IPS-NIHi11 (cell line): ENCODE measurements around the gene EFHC1.

Experiments
- DNase-seq: peaks from one replicate; pipeline ENCODE4 v3.0.0; 2012; ENCODE audit warnings: mixed read lengths, low spot score

Gene EFHC1

DNA sequence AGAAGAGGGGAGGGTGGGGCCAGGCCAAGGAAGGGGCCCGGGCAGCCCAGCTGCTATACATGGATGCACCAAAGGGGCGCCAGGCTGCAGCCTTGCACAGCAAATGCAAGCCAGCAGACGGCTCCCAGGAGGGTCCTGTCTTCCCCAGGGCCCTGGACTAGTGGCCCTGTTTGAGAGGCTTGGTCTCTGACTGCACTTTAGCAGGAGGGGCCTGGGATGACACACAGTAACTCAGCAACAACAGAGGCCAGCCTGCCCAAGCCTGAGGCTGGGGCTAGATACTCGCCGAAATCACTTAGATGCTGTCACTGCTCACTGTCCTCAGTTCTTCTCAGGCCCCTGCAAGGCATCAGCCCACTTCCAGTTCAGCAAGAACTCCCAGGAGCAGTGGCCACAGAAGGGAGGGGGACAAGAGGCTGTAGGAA is 83.2 kb downstream of the EFHC1 start:
- peak; percentile 54 for DNase-seq

DNA sequence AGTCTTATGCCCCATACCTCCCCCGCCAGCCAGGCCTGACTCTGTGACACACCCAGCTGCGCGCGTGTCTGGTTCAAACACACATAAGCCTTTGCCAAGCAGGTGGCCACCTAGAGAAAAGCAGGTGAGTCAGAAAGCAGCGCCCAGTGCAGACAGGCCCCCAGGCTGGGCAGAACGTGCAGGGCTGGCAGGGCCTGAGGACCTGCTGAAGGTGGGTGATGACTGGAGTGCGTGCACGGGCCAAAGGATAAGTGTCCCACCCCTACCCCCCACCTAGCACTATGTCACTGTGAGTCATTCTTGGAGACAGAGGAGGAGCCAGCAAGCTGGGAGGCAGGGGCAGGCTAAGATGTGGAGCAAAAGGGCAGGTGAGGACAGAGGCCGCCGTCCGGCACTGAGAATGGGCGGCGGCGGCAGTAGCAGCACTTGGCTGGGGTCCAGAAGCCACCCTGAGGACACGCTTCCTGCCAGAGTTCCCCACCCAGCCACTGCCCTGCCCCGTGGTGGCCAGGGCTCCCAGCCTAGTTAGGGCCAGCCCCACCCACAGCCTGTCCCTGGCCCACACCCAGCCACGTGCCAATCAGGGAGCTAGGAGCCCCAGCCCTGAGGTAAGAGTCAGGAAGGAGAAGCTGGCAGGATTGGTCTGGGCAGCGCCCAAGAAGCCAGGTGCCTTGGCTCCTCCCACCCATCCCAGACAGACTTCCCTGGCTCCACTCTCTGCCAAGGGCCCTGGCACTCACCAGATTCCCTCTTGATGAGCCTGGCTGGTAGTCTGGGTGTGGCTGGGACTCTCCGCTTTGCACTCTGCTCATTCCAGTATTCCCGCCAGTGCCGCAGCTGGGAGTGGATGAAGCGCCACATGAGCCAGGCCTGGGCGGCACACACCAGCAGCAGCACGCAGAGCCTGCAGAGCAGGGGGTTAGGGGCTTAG is 84.0 kb downstream of the EFHC1 start:
- DNase-seq, result peak; percentile 71

DNA sequence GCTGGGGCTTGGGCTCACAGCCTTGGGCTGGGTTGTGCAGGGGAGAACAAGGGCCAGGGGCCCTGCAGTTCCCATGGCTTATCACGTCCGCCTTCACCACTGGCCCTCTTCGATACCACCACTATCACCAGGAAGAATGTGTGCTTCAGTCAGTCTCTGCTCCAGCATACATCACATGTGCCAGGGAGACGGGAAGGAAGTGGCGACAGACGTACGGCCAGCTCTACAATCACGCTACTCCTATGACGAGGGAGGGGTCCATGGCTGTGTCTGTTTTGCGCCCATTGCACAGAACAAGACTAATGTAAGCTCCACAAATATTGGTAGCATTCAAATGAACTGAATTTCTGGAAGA is 84.6 kb downstream of the EFHC1 start:
- no peak for DNase-seq

DNA sequence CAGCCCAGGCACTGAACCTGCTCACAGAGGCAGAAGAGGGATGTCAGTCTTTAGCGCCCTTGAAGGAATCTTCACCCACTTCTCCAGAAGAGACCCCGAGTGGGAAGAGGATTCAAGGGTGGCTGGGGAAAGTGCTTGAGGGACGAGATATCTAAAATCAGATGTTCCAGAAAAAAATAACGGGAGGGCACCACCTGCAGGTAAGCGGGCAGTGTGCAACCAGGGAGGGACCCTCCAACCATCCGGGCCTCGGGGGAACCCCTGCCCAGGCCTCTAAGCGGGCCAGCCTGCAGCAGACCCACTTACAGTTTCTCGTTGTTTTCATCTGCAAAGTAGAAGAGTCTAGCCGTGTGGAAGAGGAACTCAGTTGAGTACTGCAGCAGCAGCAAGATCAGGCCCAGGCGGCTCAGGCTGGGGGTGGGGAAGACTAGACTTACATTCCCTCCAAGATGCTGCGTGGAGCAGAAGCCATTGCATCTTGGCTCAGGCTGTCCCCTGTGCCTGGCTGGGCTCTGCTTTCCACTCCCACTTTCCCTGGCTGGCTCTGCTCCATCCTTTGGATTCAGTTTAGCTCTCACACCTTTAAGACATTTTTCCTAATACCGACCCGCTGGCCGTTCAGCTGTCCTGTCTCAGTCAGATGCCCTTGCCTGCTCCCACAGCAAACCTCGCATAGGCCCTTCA is 85.7 kb downstream of the EFHC1 start:
- DNase-seq, result peak; percentile 27

DNA sequence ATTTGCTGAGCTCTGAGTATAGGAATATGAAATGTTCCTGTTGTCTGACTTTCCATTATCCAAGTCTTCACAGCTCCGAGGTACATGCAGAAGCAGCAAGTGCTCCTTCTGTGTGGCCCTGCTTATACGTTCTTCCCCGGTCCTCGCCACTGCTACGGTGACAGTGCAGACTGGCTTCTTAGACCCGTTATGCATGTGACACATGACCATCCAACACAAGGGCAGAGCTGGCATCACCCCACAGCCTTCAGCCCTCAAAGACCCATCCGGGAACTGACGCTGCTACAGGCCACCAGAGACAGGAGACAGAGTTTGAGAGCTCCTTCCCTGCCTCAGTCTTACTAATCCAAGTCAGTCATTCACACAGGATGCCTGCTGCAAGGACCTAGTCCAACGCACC is 86.3 kb downstream of the EFHC1 start:
- DNase-seq, result no peak

DNA sequence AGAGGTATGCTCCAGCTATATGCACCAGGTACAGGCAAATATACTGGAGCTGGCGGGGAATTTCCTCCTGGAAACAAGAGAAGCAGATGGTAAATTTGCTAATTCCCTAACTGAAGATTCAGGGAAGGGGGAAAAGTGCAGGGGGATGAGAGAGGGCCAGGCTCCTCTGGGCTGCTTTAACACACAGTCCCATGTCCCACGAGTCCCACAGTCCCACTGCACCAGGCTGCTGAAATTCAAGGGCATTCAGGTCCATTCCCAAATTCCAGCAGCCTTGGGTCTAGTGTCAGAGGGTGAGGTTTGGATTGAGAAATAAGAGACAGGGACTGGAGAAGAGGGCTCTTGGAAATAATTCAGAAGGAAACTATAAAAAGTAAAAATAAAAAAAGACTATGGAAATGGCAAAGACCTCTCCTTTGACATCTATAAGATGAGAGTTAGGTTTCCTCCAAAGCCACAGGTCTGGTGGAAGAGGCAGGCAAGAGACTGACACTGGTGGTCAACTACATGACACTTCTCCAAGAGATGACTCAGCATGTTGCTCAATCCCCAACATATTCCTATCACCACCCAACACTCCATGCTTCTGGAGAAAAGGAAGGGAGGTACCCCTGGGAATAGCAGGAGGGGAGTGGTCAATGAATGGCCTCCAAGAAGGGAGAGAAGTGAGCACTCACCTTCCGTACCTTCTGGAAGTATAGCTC is 87.6 kb downstream of the EFHC1 start:
- DNase-seq, result no peak

DNA sequence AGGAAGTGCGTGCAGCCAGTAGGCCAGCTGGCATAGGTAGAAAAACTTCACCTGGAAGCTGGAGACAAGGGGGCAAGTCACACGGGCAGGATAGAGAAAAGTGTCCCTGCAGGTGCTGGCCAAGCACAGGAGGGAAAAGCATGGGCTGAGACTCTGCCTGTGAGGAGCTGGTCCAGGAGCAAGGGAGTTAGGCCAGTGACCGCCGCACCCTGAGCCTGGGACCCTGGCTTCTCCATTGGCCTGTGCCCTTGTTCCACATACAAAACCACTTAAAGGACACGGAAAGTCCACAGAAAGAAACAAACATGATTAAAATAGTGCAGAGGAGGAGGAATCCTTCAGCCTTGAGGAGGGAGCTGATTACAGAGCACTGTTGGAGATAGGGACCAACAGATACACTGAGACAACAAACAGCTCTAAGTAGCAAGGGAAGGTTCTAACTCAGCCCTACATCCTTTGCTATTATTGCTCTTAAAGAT is 88.2 kb downstream of the EFHC1 start:
- no peak for DNase-seq

DNA sequence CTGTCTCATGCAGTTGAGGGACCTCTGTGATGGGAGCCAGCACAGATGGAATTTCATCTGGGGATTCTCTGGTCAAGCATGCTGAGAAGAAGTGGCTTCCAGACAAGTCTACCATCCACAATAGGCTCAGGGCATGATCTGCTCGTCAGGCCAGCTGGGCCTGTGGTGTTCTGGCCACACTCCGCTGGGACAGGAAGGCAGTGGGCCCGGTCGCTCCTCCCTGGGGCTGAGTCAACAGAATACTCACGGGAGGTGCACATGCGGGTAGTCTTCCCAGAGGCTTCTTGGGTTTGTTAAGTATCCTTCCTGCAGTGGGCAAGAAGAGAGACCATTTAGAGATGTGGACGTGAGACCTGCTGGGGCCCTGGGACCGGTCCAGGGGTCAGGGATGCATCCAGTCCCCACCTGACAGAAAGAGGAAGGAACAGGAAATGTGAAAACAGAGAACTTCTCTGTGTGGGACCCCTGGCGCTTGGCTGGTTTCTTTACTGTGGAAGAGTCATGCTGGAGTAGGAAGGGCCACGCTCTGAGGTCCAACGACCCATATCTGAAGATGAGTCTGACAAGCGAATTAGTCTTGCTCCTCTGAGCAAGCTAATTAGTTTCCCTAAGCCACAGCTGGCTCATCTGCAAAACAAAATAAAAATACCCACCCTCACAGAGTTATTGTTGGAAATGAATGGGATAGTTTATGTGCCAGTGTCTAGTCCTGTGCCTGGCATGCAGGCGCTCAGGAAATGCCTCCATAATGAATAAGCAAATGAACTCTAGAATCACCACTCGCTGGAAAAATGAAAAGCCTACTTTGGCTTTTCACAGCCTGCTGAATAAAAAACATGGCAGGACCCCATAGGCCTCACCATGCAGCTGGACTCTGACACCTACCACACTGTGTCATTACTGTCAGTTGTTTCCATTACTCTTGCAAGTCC is 89.4 kb downstream of the EFHC1 start:
- no peak for DNase-seq

DNA sequence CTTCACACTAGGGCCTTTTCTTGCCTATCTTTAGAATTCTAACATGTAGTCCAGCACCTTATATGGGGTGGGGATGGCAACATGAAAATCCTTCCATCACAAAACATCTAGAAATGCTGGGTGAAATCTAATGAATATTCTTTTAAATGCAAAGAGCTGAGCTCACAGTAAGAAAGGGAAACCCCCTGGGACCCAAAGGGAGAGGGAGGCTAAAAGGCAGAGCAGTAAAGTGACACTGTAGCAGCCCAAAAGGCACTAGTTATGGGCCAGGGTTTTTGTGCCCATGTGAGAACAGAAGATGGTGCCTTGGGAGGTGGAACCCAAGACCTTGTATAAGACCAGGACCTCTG is 90.0 kb downstream of the EFHC1 start:
- DNase-seq, result no peak

DNA sequence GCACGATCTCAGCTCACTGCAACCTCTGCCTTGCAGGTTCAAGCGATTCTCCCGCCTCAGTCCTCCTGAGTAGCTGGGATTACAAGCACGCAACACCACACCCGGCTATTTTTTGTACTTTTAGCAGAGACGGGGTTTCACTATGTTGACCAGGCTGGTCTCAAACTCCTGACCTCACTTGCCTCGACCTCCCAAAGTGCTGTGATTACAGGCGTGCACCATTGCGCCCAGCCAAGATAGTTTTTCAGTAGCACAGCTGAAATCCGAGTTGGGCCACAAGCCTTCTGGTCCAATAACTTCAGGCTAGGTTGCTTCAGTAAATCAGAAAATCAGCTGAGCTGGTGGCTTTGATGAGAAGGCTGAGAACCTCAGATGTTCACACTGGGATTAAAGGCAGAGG is 91.0 kb downstream of the EFHC1 start:
- no peak for DNase-seq

DNA sequence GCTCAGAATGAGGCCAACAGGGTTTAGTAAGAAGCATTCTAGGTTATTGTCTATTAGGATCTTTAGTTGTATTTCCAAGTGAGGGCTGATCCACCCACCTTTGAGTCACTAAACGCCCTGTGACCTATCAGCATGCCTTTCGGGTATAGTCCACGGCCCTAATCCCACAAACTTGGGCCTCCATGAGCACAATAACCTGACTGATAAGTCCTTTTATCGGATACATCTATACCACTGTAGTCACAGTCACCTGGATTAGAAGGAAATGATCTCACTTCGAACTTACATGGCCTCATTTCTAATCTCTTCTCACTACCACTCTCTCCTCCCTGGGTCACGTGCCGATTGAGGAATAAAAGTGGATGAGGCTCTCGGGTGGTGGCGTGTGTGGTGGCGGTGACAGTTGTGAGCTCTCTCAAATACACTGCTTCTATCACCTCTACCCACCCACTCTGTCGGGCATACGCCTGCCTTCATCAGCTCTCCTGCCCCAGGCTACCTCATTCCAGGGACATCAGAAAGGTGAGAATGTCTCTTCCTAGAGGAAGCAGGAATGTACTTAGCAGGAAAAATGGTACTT is 91.5 kb downstream of the EFHC1 start:
- no peak for DNase-seq

DNA sequence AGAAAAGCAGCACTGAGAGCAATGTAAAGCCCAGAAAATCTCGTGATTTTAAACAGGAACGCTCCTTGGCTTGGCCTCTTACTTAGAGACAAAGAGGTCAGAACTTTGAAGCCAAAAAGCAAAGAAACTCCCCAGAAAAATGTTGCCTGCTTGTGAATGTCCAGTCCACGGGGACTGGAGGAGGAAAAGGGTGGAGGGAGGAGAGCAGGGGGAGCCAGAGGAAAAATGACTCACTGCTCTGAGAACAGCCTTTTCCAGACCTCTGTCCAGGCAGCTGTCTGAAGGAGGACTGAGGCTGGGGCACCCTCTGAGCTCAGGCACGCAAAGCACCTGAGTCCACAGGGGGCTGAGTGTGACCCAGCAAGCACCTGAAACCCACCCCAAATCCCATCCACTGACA is 92.1 kb downstream of the EFHC1 start:
- no peak for DNase-seq

DNA sequence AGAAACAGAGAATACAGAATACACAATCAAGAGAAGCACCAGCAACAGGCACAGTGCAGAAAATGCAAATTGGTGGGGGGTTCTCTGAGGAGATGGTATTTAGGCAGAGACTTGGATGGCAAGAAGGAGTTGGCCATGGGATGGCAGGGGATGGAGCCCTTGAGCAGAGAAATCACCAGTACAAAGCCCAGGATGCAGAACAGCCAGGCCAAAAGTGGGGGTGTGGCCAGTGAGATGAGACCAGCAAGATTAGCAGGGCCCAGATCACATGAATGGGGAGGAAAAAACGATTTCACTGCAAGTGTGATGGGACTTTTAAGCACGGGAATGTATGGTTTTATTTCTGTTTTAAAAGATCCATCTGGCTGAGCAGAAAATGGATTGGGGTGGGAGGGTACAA is 93.3 kb downstream of the EFHC1 start:
- DNase-seq, result no peak

DNA sequence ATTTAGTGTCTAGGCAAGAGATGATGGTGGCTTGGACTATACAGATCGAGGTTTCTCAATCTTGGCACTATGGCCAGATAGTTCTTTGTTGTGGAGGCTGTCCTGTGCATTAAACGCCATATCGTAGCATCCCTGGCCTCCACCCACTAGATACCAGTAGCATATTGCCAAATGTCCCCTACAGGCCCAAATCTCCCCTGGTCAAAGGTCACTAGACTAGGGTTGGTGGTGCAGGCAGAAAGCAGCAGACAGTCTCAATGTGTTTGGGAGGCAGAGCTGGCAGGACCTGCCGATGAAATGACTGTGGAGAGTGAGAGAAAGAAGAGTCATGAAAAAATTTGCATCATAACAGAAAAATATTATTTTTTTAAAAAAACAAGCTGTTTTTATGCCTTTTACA is 93.8 kb downstream of the EFHC1 start:
- DNase-seq, result no peak

DNA sequence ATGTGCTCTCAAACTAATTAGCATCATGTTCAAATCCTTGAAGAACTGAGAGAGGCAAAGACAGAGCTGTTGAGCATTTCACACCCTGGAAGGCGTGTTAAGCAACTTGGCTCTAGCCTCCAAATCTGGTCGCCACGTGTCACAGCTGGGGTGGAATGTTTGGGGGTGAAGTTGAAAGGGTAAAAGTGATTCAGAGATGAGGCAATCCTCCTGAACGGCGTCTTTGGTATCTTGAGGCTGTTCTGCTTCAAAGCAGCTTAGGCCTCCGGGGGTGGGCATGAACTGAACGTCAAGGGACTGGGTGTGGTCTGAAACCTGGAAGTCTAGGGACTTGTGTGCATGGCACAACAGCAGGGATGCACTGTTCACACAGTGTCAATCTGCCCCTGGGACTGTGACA is 94.4 kb downstream of the EFHC1 start:
- DNase-seq, result no peak

DNA sequence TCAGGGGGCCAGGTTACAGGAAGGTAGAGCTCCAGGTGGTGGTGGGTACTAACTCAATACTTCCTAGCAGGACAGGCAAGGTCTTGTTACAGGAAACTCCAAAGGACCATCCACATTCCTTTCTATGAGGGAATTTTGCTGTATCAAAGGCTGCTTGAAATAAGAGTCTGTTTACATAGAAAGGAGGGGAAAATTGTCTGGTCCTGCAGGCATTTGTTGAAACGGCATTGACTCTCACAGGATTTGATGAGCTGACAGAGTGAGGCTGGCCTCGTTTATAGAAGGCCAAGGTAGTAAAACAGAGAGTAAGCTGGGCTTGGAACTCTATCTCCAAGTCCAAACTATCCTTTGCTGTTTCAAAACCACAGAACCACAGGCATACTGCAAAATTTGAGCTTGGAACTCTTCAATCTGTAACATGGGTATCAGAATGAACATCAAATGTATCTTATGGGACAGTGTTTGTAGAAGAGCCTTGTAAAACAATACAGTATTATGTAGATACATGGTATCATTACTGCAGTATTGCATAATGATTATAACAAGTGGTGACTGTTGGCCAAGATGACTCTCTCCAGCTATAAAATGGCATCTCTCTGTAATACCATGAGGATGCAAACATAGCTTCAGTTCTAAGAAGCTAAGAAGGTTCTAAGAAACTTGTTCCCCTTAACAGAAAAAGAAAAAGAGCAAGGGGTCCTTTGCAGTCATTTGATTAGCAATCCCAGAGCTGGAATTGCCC is 95.2 kb downstream of the EFHC1 start:
- DNase-seq, result no peak

DNA sequence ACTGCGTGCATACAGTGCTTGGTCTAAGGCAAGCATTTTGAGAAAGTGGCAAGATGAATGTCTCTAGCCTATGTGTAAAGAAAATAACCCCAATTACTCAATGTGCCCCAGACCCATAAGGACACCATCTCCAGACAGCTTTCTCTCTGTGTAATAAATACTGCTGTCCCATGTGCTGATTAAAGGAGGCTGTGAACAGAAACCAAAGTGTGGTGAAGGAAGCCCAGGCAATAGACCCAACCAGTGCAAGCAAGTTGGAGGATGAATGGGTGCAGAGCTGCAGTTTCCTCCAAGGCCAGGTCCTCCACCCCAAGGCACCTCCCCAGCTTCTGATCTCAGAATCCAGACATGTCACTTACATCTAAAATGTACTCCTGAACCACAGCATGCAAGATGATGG is 96.1 kb downstream of the EFHC1 start:
- DNase-seq, result no peak

DNA sequence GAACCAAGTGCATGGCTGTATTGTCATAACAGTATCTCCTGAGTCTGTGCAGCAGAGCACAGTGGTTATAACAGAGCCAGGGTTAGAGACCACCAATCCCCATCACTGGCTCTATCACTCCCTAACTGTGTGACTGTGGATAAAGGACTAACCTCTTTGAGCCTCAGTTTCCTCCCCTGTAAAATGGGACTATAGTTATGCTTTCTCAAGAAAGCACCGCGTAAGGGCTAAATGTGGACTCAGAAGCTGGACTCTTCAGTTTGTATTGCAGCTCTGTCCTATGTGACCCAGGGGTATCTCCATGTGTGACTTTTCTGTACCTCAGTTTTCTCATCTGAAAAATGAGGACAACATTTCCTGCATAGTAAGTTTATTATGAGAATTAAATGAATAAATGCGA is 96.8 kb downstream of the EFHC1 start:
- DNase-seq, result no peak

DNA sequence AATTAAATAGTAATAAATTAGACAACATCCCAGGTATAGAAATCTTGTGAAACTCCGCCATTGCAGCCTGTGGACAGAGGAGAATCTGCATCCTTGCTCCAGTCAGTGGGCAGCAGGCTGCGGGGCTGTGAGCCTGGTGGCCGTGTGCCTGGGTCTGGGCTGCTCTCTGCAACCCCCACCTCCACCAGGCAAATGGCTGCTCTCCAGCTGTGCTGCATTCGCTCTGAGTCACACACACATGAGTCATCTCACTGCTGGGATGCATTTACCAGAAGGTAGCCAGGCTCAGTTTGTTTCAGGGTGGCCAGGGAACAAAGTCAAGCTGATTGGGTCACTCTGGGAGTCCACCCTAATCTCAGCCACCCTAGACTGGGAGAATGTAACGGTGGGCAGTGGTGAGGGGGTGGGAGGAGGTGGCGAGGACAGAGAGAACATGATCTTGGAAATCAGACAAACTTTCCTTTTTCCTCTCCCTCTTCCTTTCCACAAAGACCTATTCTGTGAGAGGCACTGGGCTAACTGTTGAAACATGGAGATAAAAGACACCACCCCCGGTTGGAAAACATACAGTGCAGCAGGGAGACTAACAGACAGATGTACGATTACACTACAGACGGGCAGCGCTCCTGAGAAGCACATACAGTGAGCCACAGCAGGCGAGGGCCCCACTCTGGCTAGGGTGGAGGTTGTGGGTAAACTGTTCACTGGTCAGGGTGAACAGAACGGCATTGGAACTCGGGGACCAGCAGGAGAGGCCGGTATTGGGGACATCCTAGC is 97.5 kb downstream of the EFHC1 start:
- DNase-seq, result peak; percentile 85
